HL-60 (cell line): Measurements from ENCODE around the gene C11orf86.

Source experiments
- CTCF ChIP-seq: IDR thresholded peaks from one replicate; pipeline ENCODE4 v1.5.1; 2011; ENCODE audit warnings: low read length, control low read depth, inconsistent platforms; ENCODE audit not compliant: insufficient read depth
- GABPA ChIP-seq: IDR thresholded peaks from 2 replicates; pipeline ENCODE4 v1.6.1; 2012; ENCODE audit warnings: low read depth
- POLR2AphosphoS5 ChIP-seq: IDR thresholded peaks from 2 replicates; pipeline ENCODE4 v1.6.1; 2012; ENCODE audit warnings: low read depth
- SPI1 ChIP-seq: IDR thresholded peaks from 2 replicates; pipeline ENCODE4 v1.6.1; 2012; ENCODE audit warnings: low read depth, mild to moderate bottlenecking, borderline replicate concordance
- TF ChIP-seq, protein P1 (sequence below): IDR thresholded peaks from 2 replicates; pipeline ENCODE4 v1.6.1; 2012; ENCODE audit warnings: low read depth; ENCODE audit not compliant: insufficient replicate concordance

DNA sequence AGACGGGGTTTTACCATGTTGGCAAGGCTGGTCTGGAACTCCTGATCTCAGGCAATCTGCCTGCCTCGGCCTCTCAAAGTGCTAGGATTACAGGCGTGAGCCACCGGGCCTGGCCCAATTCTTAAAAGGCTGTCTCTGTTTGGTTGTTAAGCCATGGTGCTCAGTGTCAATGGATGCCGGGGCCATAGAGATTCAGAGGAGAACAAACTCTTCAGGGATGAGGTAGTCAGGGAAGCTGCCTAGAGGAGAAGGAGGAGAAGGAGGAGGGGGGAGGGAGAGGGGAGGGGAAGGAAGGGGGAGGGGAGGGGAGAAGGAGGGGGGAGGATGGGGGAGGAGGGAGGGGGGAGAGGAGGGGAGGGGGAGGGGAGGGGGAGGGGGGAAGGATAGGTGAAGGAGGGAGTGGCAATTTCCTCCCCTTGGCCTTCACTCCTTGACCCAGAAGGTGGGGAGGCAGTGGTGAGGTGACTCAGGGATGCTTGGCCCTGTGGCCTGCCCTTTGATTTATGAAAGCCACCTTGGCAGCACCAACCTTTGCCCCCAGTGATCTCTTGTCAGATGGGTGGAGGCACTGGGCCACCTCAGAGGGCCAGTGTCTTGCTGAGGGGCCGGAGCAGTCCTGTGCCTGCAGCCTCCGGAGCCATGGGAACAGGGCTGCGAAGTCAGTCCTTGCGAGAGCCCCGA is at the start of gene C11orf86:
- TF ChIP-seq CTCF (no peak), POLR2AphosphoS5 (no peak), GABPA (no peak), SPI1 (no peak)
- TF ChIP-seq, protein P1, sequence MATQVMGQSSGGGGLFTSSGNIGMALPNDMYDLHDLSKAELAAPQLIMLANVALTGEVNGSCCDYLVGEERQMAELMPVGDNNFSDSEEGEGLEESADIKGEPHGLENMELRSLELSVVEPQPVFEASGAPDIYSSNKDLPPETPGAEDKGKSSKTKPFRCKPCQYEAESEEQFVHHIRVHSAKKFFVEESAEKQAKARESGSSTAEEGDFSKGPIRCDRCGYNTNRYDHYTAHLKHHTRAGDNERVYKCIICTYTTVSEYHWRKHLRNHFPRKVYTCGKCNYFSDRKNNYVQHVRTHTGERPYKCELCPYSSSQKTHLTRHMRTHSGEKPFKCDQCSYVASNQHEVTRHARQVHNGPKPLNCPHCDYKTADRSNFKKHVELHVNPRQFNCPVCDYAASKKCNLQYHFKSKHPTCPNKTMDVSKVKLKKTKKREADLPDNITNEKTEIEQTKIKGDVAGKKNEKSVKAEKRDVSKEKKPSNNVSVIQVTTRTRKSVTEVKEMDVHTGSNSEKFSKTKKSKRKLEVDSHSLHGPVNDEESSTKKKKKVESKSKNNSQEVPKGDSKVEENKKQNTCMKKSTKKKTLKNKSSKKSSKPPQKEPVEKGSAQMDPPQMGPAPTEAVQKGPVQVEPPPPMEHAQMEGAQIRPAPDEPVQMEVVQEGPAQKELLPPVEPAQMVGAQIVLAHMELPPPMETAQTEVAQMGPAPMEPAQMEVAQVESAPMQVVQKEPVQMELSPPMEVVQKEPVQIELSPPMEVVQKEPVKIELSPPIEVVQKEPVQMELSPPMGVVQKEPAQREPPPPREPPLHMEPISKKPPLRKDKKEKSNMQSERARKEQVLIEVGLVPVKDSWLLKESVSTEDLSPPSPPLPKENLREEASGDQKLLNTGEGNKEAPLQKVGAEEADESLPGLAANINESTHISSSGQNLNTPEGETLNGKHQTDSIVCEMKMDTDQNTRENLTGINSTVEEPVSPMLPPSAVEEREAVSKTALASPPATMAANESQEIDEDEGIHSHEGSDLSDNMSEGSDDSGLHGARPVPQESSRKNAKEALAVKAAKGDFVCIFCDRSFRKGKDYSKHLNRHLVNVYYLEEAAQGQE: no peak
